ENCODE results near the gene GNA12. TPM values are rescaled to one million over a fixed set of nuclear protein-coding genes. Genes with fewer than 3 reads are reported as not detected.

Gene GNA12
- total and polyA plus RNA-seq, 10 of the 15 experiments (the other 5 are each of a cell fraction or from before 2014, with no cell fraction given), result 1.9 to 51.8 (median 12.6) TPM

GRCh38 chr7:2716906-2717292 is 127.2 kb downstream of the GNA12 start:
- Histone ChIP-seq H2AFZ (ENCODE audit: control insufficient read depth, low read depth, low read length) (no peak overlapping the region), H3K4me2 (ENCODE audit: control insufficient read depth, insufficient read depth) (no peak overlapping the region), H3K79me2 (ENCODE audit: control insufficient read depth, insufficient read depth, low read length) (no peaks in the 10 kb centered on the region), H3K4me3 (no peak overlapping the region), H4K20me1 (ENCODE audit: control insufficient read depth, insufficient read depth) (no peaks in the 10 kb centered on the region), H3K9ac (ENCODE audit: control insufficient read depth, insufficient read depth, low read length) (no peak overlapping the region), H3K9me3 (replicated peaks; ENCODE audit: control insufficient read depth, insufficient read depth, low read length) (no peaks in the 10 kb centered on the region; the same call in 2 of the 3 replicates), H3K27me3 (replicated peaks in 1 of 2; ENCODE audit: control insufficient read depth in 2 of 2, insufficient read depth in 2 of 2, low read length in 1 of 2) (no peaks in the 10 kb centered on the region), H3K36me3 (ENCODE audit: control insufficient read depth in 2 of 2, insufficient read depth in 2 of 2, low read length in 1 of 2) (peaks cover 0 to 2% of the 10 kb centered on the region in 2 experiments; a peak in 1 of 4 replicates), H3K4me1 (ENCODE audit: control insufficient read depth, insufficient read depth, low read length) (peaks cover 34% of the 10 kb centered on the region), H3K27ac (ENCODE audit: control insufficient read depth, insufficient read depth) (no peak overlapping the region)
- intact Hi-C loops (cut with micrococcal nuclease; ENCODE audit: unreplicated experiment) (no loop called here), in situ Hi-C loops (cut with MboI) (no loop called here)
- 87% methylated on average over 16 of the region's 20 CpGs for WGBS (ENCODE audit: insufficient coverage, insufficient replicate concordance, low lambda C conversion rate, missing lambda C conversion rate)
- ChIA-PET CTCF (interaction anchor here (1.3 to 2.2 kb wide), 2 partner anchors 41 to 45 kb away, joined by 4 to 10 read pairs; no protein-coding TSS in a partner anchor), POLR2A (no interaction called here), RAD21 (ENCODE audit: unreplicated experiment) (no interaction called here), SMC1A (ENCODE audit: uncharacterized antibody, unreplicated experiment) (interaction anchor here (1.0 to 1.2 kb wide), 2 partner anchors 41 to 46 kb away, joined by 3 read pairs; no protein-coding TSS in a partner anchor)
- ATAC-seq, result no peak
- no peak for DNase-seq (ENCODE audit: low read depth, low spot score)
- TF ChIP-seq NR2F1 (conservative IDR thresholded peaks at IDR 0.05) (no peak), SIN3A (IDR thresholded peaks at IDR 0.05; ENCODE audit: low read depth, low read length) (no peak), STAT1 (conservative IDR thresholded peaks at IDR 0.05) (no peak), RCOR1 (conservative IDR thresholded peaks at IDR 0.05; ENCODE audit: low read depth, low read length) (no peak), CBFB (IDR thresholded peaks at IDR 0.05; ENCODE audit: low read depth) (no peak), YY1 (IDR thresholded peaks at IDR 0.05; ENCODE audit: low read depth, low read length) (no peak), PAX5 (IDR thresholded peaks at IDR 0.05; ENCODE audit: borderline replicate concordance, low read depth, low read length) (no peak), IKZF1 (conservative IDR thresholded peaks at IDR 0.05) (no peak), PKNOX1 (IDR thresholded peaks at IDR 0.05) (no peak), NFYA (IDR thresholded peaks at IDR 0.05; ENCODE audit: borderline replicate concordance, low read depth, low read length) (no peak), BCL11A (IDR thresholded peaks at IDR 0.05; ENCODE audit: low read depth, low read length) (no peak), FOXK2 (IDR thresholded peaks at IDR 0.05) (no peak), HDAC2 (IDR thresholded peaks at IDR 0.05) (no peak), BACH1 (IDR thresholded peaks at IDR 0.05; ENCODE audit: borderline replicate concordance) (no peak), NFIC (IDR thresholded peaks at IDR 0.05; ENCODE audit: low read depth, low read length) (no peak), MYB (IDR thresholded peaks at IDR 0.05; ENCODE audit: borderline replicate concordance, low read depth, low read length) (no peak), RB1 (IDR thresholded peaks at IDR 0.05; ENCODE audit: borderline replicate concordance) (no peak)
- BruUV-seq (replicated peaks), result no TSS peak
- no peak for FAIRE-seq
